Left ventricle myocardium superior (tissue), 1 donor: ENCODE data around the gene HSPB7. TPM values are rescaled to one million over a fixed set of nuclear protein-coding genes. Genes with fewer than 3 reads are reported as not detected.
"Not testable (repeated sequence)": the region's sequence is repeated elsewhere in the genome, so short reads cannot be mapped to it uniquely, and the experiment has no call there.

ENCODE experiments used
- ATAC-seq: fragments of 200-7000 bp; cut with Tn5 transposase; one replicate; pipeline ENCODE4 v1.9.1; 2020; ENCODE audit warnings: mild to moderate bottlenecking, moderate library complexity
- DNase-seq: peaks from one replicate; pipeline ENCODE4 v3.0.0-alpha.2; 2020
- intact Hi-C: fragments of 100-400 bp; cut with micrococcal nuclease; formaldehyde crosslinking; loops from one replicate; pipeline ENCODE4 v1.11.0; 2022
- total RNA-seq: library from RNA; stranded (reverse); fragmentation: NEBNext Ultra II Directional; extraction: Animal tissue kit (Norgen Biotek cat#: 25700); gene quantifications from one replicate; pipeline ENCODE4 v1.2.1, GENCODE V29; 2021
- donor health status: DM: no; HTN: yes; CAD: no; lungs with severe emphysema.

HSPB7 gene
- total RNA-seq, 1 donor from 2014 or later: 3,996 TPM

DNA sequence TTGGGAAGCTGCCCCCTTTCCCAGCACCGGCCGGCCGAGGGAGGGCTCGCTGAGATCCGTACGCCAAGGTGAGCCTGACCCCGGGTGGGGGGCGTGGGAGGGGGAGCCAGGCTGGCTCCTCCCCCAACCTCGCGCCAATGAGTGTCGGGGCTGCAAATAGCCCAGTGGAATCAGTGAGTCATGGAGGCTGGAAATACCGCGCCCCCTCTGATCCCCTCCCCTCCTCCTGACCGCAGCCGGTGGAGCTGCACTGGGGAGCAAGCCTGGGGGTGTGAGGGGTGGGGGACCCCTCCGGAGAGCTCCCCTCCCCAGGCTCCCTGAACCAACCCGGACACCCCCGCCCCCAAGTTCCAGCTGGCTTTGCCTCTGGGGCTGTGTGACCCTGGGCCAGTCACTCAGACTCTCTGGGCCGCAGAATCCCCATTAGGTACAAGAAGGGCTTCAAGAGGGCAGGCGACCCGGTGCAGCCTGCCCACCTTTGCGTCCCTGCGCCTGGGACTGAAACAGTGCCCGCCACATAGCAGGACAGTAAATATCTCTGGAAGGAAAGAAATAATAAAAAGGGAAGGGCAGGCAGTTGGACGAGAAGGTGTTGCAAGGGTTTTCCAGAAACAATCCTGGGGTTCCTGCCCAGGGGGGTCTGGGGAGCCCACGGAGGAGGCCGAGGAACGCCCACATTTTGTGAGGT lies 4.5 kb downstream of the HSPB7 start:
- intact Hi-C loops: no loop called here
- ATAC-seq (peak; percentile 42), DNase-seq (peak; percentile 88)

DNA sequence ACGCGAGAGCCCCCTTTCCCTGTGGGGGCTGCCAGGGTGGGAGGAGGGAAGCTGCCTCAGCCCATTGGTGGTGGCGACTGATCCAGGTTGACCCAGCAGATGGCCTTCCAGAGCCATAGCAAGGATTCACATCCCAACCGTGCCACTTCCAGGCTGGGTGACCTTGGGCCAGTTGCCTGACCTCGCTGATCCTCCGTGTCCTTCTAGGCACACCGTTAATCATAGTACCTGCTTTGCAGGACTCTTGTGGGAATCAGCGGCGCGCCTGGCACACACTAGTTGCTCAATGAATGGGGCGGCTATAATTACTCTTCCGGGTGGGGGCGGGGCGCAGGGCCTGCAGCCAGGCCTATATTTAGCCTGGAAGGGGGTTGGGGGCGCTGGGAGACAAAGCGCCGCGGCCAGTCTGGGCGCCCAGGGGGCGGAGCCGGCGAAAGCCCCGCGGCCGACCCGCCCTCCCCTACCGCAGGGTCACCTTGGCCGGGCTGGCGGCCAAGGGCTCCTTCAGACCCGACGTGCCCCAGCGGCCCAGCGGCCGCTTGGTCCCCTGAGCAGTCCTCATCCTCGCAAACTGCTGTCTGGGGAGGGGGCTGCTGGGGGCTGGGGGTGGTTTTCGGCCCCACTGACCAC lies 5.1 kb downstream of the HSPB7 start:
- DNase-seq (peak; percentile 90), ATAC-seq (peak; percentile 40)
- intact Hi-C loops: no loop called here

DNA sequence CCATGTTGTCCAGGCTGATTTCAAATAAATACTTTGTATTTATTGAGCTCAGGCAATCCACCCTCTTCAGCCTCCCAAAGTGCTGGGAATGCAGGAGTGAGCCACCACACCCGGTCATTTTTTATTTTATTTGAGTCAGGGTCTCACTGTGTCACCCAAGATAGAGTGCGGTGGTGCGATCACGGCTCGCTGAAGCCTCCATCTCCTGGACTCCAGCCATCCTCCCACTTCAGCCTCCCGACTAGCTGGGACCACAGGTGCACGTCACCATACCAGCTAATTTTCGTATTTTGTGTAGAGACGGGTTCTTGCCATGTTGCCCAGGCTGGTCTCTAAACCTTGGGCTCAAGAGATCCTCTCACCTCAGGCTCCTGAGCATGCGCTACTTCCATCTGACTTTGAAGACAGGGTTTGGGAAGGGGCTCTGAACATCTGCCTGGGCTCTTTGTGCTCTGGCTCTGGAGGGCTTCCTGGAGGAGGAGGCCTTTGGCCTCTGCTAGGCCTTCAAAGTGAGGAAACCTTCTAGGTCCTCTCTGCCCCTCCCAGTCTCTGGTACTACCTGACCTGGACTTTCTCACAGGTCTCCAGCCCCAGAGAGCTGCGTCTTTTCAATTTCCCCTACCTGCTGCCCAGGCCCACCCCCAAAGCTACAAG lies 5.8 kb downstream of the HSPB7 start:
- intact Hi-C loops: no loop called here
- ATAC-seq: no peak
- peak; percentile 28 for DNase-seq

DNA sequence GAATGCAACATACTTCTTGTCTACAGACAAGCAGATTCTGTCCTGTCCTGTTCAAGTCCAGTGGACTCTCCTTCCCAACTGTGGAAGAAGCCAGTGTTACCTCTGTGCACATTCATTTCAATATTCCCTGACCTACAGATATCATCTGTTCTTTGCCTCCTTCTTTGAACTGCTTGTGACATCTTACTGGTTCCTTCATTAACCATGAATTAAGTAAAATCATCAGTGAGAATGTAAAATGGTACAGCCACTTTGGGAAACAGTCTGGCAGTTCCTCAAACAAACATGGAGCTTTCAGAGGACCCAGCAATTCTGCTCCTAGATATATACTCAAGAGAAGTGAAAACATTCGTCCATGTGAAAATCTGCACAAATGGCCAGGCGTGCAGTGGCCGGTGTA lies 7.0 kb downstream of the HSPB7 start:
- no peak for ATAC-seq
- intact Hi-C loops: no loop called here
- no peak for DNase-seq

DNA sequence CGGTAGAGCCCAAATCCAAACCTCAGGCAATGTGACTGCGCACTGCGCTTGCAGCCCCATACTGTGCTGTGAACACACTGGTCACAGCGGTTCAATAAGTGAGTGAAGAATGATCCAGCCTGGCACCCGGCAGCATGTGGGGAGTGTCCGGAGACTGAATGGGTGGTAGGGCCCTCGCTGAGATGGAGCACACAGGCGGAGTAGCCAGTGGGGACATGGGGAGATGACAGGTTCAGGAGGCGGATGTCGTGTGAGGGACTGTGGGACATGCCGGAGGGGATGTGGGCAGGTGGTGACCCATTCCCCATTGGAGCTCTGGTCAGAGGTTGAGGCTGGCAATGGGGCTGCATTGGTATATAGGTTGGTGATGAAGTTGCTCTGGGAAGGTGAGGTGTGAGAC lies 8.2 kb downstream of the HSPB7 start:
- intact Hi-C loops: loop anchor here (10.0 kb wide), 1 partner anchor 45 kb away; no protein-coding TSS in a partner anchor
- no peak for ATAC-seq
- DNase-seq: peak; percentile 25

DNA sequence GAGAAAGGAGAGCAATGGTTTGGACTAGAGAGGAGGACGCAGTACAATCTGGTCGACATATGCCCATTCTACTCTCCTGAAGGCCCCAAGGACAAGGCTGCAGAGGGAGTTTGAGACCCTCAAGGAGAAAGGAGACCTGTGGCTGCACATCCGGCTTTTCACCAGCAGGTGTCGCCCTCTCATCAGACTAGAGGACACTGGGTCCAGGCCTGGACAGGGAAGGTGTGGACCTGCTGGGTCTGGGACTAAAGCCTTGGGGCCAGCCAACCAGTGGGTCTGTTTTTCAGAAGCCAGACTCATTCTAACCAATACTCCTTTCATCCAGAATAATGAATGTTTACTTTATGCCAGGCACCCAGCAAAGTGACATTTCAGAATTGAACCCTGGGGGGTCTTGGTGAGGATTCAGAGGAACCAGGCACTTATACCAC lies 8.8 kb downstream of the HSPB7 start:
- ATAC-seq: peak; percentile 2
- peak; percentile 85 for DNase-seq

DNA sequence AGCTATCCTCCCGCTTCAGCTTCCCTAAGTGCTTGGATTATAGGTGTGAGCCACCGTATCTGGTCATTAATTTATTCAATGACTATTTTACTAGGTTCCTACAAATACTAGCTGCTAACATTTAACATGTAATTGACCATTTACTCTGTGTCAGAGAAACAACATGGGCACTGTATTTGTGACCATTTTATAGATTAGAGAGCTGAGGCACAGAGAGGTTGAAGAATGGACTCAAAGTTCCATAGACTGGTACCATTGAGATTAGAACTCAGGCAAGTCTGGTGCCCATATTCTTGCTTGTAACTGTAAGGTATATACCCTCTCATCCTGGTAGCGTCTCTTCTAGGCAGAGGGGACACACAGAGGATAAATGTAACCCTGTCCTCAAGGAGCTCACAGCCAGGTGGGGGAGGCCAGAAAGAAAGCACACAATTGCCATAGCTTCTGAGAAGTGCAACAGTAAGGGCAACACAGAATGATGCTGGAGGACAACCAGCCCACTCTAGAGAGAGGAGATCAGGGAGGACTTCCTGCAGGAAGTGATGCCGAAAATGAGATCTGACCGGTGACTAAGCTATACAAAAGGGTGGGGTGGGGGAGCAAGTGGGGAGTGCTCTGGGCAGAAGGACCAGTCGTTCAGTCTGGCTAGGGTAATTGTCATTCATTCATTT lies 10.0 kb downstream of the HSPB7 start:
- ATAC-seq (no peak), DNase-seq (no peak)
- intact Hi-C loops: loop anchor here (10.0 kb wide), 1 partner anchor 47 kb away; no protein-coding TSS in a partner anchor

More for the DNA sequence above, 8.8 kb downstream of the HSPB7 start:
- intact Hi-C loops: loop anchor here (10.0 kb wide), 1 partner anchor 46 kb away; no protein-coding TSS in a partner anchor

DNA sequence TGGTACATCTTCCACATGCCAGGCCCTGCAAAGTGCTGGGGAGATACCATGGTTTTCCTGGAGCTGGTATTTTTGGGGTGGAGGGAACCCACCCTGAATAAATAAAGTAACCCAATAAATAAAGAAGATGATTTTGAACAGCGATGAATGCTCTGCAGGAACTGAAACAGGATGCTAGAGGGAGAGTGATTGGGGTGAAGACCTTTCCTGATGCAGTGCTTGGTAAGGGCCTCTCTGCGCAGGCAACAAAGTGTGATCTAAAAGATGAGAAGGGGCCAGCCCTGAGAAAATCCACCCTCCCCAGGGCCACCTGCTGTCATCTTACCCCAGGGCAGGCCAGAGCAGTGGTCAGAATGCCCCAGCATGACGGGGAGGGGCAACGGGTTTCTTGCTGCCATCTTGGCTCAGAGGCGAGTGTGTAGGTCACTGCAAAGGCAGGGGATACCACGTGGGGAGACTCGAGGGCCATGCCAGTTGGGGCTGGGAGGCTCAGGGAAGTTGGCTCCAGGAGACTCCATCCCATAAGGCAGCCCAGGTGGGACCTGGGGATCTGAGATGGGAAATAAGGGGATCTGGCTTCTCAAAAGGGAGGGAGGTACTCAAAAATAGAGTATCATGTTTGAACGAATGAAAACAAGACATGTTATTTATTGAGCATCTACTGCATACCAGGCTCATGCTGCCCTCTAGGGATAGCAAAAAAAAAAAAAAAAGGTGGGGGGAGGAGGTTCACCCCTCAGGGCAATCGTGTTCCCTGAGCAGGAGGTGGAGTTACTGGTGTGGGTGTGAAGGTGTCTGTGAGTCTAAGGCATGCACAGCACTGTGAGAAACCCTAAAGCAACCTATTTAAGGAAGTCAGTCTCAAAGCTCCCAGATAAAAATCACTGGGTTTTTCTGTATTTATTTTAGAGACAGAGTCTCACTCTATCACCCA lies 11.0 kb downstream of the HSPB7 start:
- intact Hi-C loops: loop anchor here (10.0 kb wide), 1 partner anchor 48 kb away; no protein-coding TSS in a partner anchor
- ATAC-seq: no peak
- DNase-seq: no peak

DNA sequence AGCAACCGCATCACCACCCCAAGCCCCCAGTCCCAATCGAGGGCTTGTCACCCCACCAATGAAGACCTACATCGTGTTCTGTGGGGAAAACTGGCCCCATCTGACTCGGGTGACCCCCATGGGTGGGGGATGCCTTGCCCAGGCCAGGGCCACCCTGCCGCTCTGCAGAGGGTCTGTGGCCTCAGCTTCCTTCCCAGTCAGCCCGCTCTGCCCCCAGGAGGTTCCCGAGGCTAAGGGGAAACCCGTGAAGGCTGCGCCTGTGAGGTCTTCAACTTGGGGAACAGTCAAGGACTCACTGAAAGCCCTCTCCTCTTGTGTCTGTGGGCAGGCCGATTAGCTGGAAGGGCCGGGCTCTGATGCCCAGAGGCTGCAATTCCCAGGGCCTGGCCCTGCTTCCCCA lies 11.8 kb downstream of the HSPB7 start:
- intact Hi-C loops: loop anchor here (10.0 kb wide), 1 partner anchor 49 kb away; no protein-coding TSS in a partner anchor
- ATAC-seq (no peak), DNase-seq (no peak)

DNA sequence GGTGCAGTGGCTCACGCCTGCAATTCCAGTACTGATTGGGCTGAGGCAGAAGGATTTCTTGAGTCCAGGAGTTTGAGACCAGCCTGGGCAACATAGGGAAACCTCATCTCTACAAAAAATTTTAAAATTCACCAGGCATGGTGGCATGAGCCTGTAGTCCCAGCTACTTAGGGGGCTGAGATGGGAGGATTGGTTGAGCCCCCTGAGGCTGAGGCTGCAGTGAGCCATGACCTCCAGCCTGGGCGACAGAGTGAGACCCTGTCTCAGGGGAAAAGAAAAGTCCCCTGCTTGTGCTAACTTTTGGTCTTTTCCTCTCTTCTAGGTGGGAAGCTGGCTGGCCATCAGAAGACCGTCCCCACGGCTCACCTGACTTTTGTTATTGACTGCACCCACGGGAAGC lies 12.2 kb downstream of the HSPB7 start:
- no peak for DNase-seq
- intact Hi-C loops: loop anchor here (10.0 kb wide), 1 partner anchor 49 kb away; no protein-coding TSS in a partner anchor
- ATAC-seq: no peak

DNA sequence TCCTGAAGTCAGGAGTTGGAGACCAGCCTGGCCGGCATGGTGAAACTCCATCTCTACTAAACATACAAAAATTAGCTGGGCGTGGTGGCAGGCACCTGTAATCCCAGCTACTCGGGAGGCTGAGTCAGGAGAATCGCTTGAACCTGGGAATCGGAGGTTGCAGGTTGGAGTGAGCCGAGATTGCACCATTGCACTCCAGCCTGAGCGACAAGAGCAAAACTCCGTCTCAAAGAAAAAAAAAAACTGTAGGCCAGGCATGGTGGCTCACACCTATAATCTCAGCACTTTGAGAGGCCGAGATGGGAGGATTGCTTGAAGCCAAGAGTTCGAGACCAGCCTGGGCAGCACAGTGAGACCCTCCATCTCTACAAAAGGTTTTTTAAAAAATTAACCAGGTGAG lies 16.6 kb downstream of the HSPB7 start:
- ATAC-seq, DNase-seq: not testable (repeated sequence)
- intact Hi-C loops: loop anchor here (10.0 kb wide), 1 partner anchor 54 kb away; no protein-coding TSS in a partner anchor

DNA sequence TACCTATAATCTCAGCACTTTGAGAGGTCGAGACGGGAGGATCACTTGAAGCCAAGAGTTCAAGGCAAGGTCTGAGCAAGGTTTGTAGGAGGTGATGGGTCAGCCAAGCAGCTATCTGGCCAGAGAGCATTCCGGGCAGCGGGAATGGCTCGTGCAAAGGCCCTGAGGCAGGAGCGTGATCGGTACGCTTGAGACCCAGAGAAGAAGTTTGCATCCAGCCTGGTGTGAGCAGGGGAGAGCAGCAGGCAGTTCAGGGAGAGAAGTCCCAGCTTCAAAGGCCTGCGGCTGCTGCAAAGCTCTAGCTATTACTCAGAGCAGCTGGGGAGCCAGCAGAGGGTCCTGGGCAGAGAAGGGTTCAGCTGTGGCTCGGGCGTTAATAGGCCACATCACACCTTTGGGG lies 18.9 kb downstream of the HSPB7 start:
- DNase-seq (no peak), ATAC-seq (no peak)
- intact Hi-C loops: loop anchor here (10.0 kb wide), 1 partner anchor 204 kb away; no protein-coding TSS in a partner anchor

DNA sequence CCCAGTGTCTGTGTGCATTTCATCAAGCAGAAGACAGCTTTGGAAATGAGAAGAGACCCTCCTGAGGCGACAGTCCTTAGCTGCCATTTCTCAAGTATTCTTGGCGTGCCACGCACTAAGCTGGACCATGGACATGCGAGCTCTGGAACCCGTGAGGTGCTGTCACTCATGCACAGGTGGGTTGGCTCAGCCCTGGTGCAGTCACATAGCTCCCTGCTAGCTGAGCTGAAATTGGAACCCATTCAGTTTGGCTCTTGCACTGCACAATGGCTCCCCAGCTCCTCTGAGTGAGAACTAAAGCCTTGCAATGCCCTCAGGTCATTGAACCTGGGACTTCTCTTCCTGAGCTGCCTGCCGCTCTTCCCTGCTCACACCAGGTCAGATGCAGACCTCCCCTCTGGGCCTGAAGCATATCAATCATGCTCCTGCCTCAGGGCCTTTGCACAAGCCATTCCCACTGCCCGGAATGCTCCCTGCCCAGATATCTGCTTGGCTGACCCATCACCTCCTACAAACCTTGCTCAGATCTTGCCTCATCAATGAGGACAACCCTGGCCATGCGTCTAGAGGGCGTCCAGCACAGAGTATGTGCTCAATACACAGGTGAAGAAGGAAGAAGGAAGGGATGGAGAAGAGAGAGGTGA lies 20.1 kb downstream of the HSPB7 start:
- no peak for ATAC-seq
- DNase-seq: no peak
- intact Hi-C loops: loop anchor here (10.0 kb wide), 1 partner anchor 203 kb away; no protein-coding TSS in a partner anchor

DNA sequence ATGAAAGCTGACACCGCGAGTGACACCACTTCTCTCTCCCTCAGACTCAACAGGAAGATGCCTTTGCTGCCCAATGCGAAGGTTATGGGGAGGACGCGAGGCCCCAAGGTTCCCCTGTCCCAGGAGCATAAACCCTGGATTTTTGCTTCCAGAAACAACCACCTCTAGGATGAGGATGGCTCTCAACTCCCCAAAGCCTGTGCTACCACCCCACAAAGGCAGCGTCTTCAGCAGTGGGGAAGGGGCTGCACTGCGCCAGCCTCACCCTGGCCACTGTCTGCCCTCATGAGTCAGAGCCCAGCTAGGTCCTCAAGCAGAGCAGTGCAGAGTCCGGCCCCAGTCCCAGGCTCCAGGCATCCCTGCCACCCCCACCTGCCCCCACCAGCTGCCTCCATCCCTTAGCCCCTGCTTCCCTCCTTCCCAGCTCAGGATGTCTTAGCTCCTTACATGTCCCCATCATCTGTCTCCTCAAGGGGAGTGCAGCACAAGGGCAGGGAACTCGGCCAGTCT lies 20.7 kb downstream of the HSPB7 start:
- ATAC-seq (no peak), DNase-seq (no peak)
- intact Hi-C loops: loop anchor here (10.0 kb wide), 1 partner anchor 202 kb away; no protein-coding TSS in a partner anchor

DNA sequence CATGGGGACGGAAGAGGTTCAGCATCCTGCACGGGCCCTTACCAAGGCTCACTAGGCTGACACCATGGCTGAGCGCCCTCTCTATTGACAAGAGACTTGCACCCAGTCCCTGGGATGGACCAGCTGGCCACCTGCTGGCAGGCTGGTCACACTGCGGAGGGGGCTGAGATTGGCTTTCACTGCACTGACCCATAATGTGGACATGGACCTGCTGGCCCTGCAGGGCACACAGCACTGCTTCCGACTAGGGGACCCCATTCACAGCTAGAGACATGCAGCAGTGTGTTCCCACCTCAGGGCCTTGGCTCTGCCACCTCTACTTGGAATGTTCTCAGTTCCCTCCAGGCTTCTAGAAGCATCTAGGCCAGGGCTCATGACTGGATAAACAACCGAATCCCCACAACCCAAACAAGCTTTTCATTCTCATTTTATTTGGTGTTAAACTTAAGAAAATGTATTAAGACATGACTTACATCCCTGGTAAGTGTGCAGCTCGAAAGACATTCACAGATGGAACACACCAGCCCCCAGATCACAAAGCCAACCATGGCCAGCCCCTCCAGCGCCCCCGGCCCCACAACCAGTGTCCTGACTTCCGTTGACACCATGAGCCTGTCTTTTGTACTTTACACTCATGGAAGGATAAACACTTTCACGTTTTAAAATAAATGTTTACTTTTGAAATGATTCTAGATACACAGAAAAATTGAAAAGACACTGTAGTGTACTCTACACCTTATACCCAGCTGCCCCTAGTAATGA lies 23.1 kb downstream of the HSPB7 start:
- ATAC-seq (peak; percentile 90), DNase-seq (peak; percentile 77)
- intact Hi-C loops: loop anchor here (10.0 kb wide), 1 partner anchor 200 kb away; no protein-coding TSS in a partner anchor

DNA sequence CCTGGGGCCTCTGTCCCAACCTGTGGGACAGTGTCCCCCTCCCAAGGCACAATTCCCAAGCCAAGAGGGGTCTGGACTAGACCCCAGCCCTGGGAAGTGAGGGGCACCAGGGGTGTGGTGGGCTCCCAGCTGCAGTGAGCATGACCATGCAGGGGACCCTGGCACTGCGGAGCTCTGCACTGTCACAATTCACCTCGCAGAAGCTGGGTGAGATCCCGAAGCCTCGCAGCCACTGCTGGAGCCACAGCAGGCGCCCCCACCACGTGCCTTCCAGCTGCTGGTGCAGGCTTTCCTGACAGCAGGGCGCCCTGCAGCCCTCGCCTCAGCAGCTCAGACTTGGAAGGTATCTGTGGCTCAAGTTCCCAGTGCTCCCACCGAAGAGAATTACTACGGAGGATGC lies 23.8 kb downstream of the HSPB7 start:
- intact Hi-C loops: loop anchor here (10.0 kb wide), 1 partner anchor 199 kb away; no protein-coding TSS in a partner anchor
- no peak for DNase-seq
- ATAC-seq: no peak

DNA sequence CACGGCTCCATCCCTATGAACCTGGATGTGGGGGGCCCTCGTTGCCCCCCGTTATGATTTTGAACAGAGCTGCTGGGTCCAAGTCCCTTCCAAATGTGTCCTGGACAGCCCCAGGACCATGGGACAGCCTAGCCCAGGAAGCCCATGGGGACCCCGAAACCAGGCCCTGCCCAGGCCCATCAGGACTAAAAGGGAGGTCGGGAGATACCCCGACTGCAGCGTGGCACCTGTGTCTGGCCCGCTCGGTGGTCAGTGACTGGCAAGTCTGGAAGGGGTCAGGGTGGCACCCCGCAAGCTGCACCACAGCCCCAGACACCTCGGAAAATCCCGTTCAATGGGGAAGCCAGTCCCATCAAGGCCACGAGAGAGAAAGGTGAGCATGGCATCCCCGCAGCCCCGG lies 24.2 kb downstream of the HSPB7 start:
- DNase-seq: no peak
- intact Hi-C loops: loop anchor here (10.0 kb wide), 1 partner anchor 199 kb away; no protein-coding TSS in a partner anchor
- no peak for ATAC-seq
